Sigmoid colon (tissue), 7 donors: ENCODE measurements around the gene RHOU. TPM values are rescaled to one million over a fixed set of nuclear protein-coding genes. Genes with fewer than 3 reads are reported as not detected.

ENCODE experiments used
- DNase-seq: peaks from one replicate; pipeline ENCODE4 v3.0.0-alpha.2; 2019
- H3K27ac ChIP-seq, 4 donors: fragments of 200-600 bp; sonication (generic); one replicate each; pipeline ENCODE4 v1.5.1; 2016 to 2019; ENCODE audit warnings: mild to moderate bottlenecking in 1 of 4
- H3K27me3 ChIP-seq, 3 donors: fragments of 200-600 bp; sonication (generic); one replicate each; pipeline ENCODE4 v1.5.1; 2019; ENCODE audit warnings: mild to moderate bottlenecking in 1 of 3
- H3K36me3 ChIP-seq, 4 donors: fragments of 200-600 bp; sonication (generic); one replicate each; pipeline ENCODE4 v1.5.1; 2016 to 2019
- H3K4me1 ChIP-seq, 4 donors: fragments of 200-600 bp; sonication (generic); one replicate each; pipeline ENCODE4 v1.5.1; 2017 to 2019
- H3K4me3 ChIP-seq, 4 donors: fragments of 200-600 bp; sonication (generic); one replicate each; pipeline ENCODE4 v1.5.1; 2017 to 2019; ENCODE audit warnings: mild to moderate bottlenecking in 2 of 4, moderate library complexity in 1 of 4
- H3K9me3 ChIP-seq, 4 donors: fragments of 200-600 bp in 3 of 4; sonication (generic) in 3 of 4; one replicate each; pipeline versions ENCODE4 v1.5.1 to v1.6.1; 2013 to 2019
- CTCF ChIP-seq, 4 experiments: fragments of 450-650 bp in 3 of 4; fragments of 200-600 bp in 1 of 4; IDR thresholded peaks; one replicate each; pipeline ENCODE4 v1.5.1; 2016 to 2019; ENCODE audit warnings: antibody characterized with exemption in 4 of 4, mild to moderate bottlenecking in 3 of 4, moderate library complexity in 2 of 4
- EP300 ChIP-seq, 4 donors: sonication (generic); formaldehyde crosslinking; IDR thresholded peaks; one replicate each; pipeline ENCODE4 v1.6.1; 2017; ENCODE audit warnings: antibody characterized with exemption in 4 of 4
- POLR2A ChIP-seq, 2 donors: fragments of 450-650 bp; IDR thresholded peaks; one replicate each; pipeline ENCODE4 v1.6.1; 2016; ENCODE audit warnings: antibody characterized with exemption in 2 of 2, mild to moderate bottlenecking in 2 of 2, moderate library complexity in 2 of 2
- POLR2AphosphoS5 ChIP-seq, 4 donors: sonication (generic); formaldehyde crosslinking; IDR thresholded peaks; one replicate each; pipeline ENCODE4 v1.6.1; 2017; ENCODE audit warnings: antibody characterized with exemption in 4 of 4
- WGBS, 2 donors: extraction: QIAGEN DNeasy Blood & Tissue Kit; methylation state at CpG; one replicate each; pipeline ENCODE4 v1.1.7; 2013; 5-methylcytosine and 5-hydroxymethylcytosine counted together
- intact Hi-C: fragments of 100-400 bp; cut with DNase I; formaldehyde crosslinking; loops from one replicate; pipeline ENCODE4 v1.15.1; 2023
- polyA plus RNA-seq, 3 donors: library from polyadenylated mRNA; stranded (reverse); fragments of 200-250 nt; gene quantifications; one replicate each; pipeline ENCODE4 v1.2.3, GENCODE V29; 2013
- total RNA-seq, 4 donors: library from RNA; depleted of rRNA; stranded (reverse); fragments of >200 nt; gene quantifications; one replicate each; pipeline ENCODE4 v1.1.0, GENCODE V29; 2016
- donor health status: healthy with polysubstance abuse.
- donor health status: Bipolar disorder and iron deficiency.
- donor health status: healthy.

RHOU gene
- total and polyA plus RNA-seq, 7 donors: 9.7 to 58.7 (median 18.3) TPM

- WGBS, 2 donors: 91 to 95% methylated on average over 4 of the region's 4 CpGs
- Histone ChIP-seq H3K4me3 (no peak overlapping the region), H3K4me1 (peaks cover 0 to 9% (median 0%) of the 10 kb centered on the region in 4 donors), H3K36me3 (no peaks in the 10 kb centered on the region), H3K27ac (no peak overlapping the region), H3K9me3 (no peaks in the 10 kb centered on the region), H3K27me3 (no peaks in the 10 kb centered on the region)
- DNase-seq: no peak
- intact Hi-C loops: no loop called here
- TF ChIP-seq EP300 (IDR thresholded peaks at IDR 0.05) (no peak), POLR2A (IDR thresholded peaks at IDR 0.05) (no peak), CTCF (IDR thresholded peaks at IDR 0.05) (no peak), POLR2AphosphoS5 (IDR thresholded peaks at IDR 0.05) (no peak)
Measured at GRCh38 chr1:228777236-228777635, 42.0 kb downstream of the RHOU start.

GRCh38 chr1:228778026-228778425 lies 42.7 kb downstream of the RHOU start:
- no peak for TF ChIP-seq POLR2A (IDR thresholded peaks at IDR 0.05)
- no peak for TF ChIP-seq CTCF (IDR thresholded peaks at IDR 0.05)
- Histone ChIP-seq H3K9me3 (no peaks in the 10 kb centered on the region), H3K4me3 (no peak overlapping the region), H3K27me3 (no peaks in the 10 kb centered on the region), H3K27ac (no peak overlapping the region), H3K4me1 (peaks cover 0 to 9% (median 0%) of the 10 kb centered on the region in 4 donors), H3K36me3 (no peaks in the 10 kb centered on the region)
- whole genome bisulfite sequencing, 2 donors: 72 to 79% methylated on average over 1 of the region's 1 CpG
- intact Hi-C loops: no loop called here
- DNase-seq: no peak

- TF ChIP-seq CTCF (IDR thresholded peaks at IDR 0.05) (no peak), POLR2AphosphoS5 (IDR thresholded peaks at IDR 0.05) (no peak), EP300 (IDR thresholded peaks at IDR 0.05) (no peak), POLR2A (IDR thresholded peaks at IDR 0.05) (no peak)
- H3K4me1 ChIP-seq: peaks cover 0 to 9% (median 0%) of the 10 kb centered on the region in 4 donors
- no peaks in the 10 kb centered on the region for H3K36me3 ChIP-seq
- intact Hi-C loops: no loop called here
- H3K9me3 ChIP-seq: no peaks in the 10 kb centered on the region
- DNase-seq: no peak
- 82 to 94% methylated on average over 3 of the region's 3 CpGs for WGBS, 2 donors
- H3K27me3 ChIP-seq: no peaks in the 10 kb centered on the region
- no peak overlapping the region for H3K27ac ChIP-seq
- H3K4me3 ChIP-seq: no peak overlapping the region
Measured at GRCh38 chr1:228778466-228778865, 43.2 kb downstream of the RHOU start.

- Histone ChIP-seq H3K4me1 (peaks cover 0 to 9% (median 0%) of the 10 kb centered on the region in 4 donors), H3K36me3 (no peaks in the 10 kb centered on the region), H3K27me3 (no peaks in the 10 kb centered on the region), H3K9me3 (no peaks in the 10 kb centered on the region), H3K27ac (no peak overlapping the region), H3K4me3 (no peak overlapping the region)
- intact Hi-C loops: no loop called here
- TF ChIP-seq EP300 (IDR thresholded peaks at IDR 0.05) (no peak), POLR2A (IDR thresholded peaks at IDR 0.05) (no peak), CTCF (IDR thresholded peaks at IDR 0.05) (no peak), POLR2AphosphoS5 (IDR thresholded peaks at IDR 0.05) (no peak)
- DNase-seq: no peak
Measured at GRCh38 chr1:228778961-228779360, 43.7 kb downstream of the RHOU start.

- Histone ChIP-seq H3K36me3 (no peaks in the 10 kb centered on the region), H3K4me1 (peaks cover 0 to 9% (median 0%) of the 10 kb centered on the region in 4 donors), H3K9me3 (no peaks in the 10 kb centered on the region), H3K27ac (no peak overlapping the region), H3K27me3 (no peaks in the 10 kb centered on the region), H3K4me3 (no peak overlapping the region)
- no peak for DNase-seq
- 71 to 78% methylated on average over 8 of the region's 8 CpGs for WGBS, 2 donors
- intact Hi-C loops: no loop called here
- TF ChIP-seq POLR2A (IDR thresholded peaks at IDR 0.05): no peak
- TF ChIP-seq POLR2AphosphoS5 (IDR thresholded peaks at IDR 0.05): no peak
- no peak for TF ChIP-seq EP300 (IDR thresholded peaks at IDR 0.05)
- no peak for TF ChIP-seq CTCF (IDR thresholded peaks at IDR 0.05)
Measured at GRCh38 chr1:228781161-228781808, 46.0 kb downstream of the RHOU start.
